ENCODE measurements around the gene NEK5. TPM values are rescaled to one million over a fixed set of nuclear protein-coding genes. Genes with fewer than 3 reads are reported as not detected.

The NEK5 gene
- total RNA-seq, 1 experiment from 2014 or later = 0.07 TPM

DNA sequence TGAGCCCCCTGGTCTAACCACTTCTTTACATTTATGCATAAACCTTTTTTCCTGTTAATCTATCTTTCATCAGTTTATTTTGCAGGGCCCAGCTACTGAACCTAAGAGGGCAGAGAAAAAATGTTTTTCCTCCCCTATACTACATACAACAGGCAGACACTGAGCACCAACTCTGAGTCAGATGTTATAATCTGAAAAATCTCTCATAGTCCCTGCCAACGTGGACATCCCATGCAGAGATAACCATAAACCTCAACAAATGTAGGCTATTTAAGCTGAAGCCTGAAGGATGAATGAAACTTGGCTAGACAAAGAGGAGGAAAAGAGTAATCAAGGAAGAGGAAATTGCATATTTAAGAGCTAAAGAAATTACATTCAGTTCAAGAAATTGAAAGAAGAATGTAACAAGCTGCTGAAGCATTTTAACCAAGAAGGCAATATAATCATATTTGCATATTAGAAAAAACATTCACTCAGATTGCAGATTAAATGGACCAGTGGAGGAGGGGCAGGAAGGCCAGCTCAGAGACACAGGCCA lies 27.9 kb upstream of the NEK5 start:
- DNase-seq = no peak
- no peaks in the 10 kb centered on the region for H3K9me3 ChIP-seq (ENCODE audit: low read length)
- no peaks in the 10 kb centered on the region for H3K79me2 ChIP-seq (ENCODE audit: low read length)
- H3K27ac ChIP-seq (ENCODE audit: low read length) = no peak overlapping the region
- POLR2A ChIA-PET (ENCODE audit: unreplicated experiment) = no interaction called here
- H3K4me1 ChIP-seq (ENCODE audit: insufficient read depth, low read length) = no peaks in the 10 kb centered on the region
- ATAC-seq = no peak
- no peak overlapping the region for H3K4me2 ChIP-seq (ENCODE audit: low read length)
- no peak overlapping the region for H3K4me3 ChIP-seq (ENCODE audit: low read length)
- H3K27me3 ChIP-seq (ENCODE audit: low read length) = no peaks in the 10 kb centered on the region
- TF ChIP-seq, protein P1, sequence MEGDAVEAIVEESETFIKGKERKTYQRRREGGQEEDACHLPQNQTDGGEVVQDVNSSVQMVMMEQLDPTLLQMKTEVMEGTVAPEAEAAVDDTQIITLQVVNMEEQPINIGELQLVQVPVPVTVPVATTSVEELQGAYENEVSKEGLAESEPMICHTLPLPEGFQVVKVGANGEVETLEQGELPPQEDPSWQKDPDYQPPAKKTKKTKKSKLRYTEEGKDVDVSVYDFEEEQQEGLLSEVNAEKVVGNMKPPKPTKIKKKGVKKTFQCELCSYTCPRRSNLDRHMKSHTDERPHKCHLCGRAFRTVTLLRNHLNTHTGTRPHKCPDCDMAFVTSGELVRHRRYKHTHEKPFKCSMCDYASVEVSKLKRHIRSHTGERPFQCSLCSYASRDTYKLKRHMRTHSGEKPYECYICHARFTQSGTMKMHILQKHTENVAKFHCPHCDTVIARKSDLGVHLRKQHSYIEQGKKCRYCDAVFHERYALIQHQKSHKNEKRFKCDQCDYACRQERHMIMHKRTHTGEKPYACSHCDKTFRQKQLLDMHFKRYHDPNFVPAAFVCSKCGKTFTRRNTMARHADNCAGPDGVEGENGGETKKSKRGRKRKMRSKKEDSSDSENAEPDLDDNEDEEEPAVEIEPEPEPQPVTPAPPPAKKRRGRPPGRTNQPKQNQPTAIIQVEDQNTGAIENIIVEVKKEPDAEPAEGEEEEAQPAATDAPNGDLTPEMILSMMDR (conservative IDR thresholded peaks at IDR 0.05; ENCODE audit: low read depth, low read length) = no peak
- no peak for TF ChIP-seq EZH2 (IDR thresholded peaks at IDR 0.05; ENCODE audit: low read length, unreplicated experiment)
- no peak for TF ChIP-seq EZH2phosphoT487 (IDR thresholded peaks at IDR 0.05; ENCODE audit: borderline replicate concordance, low read length)
- no peaks in the 10 kb centered on the region for H3K36me3 ChIP-seq (ENCODE audit: low read depth, low read length)
- BruUV-seq (replicated peaks) = no TSS peak
- intact Hi-C loops (cut with micrococcal nuclease) = no loop called here
- H3F3A ChIP-seq (ENCODE audit: low read length, unreplicated experiment) = no peaks in the 10 kb centered on the region
- no peak overlapping the region for H2AFZ ChIP-seq (ENCODE audit: low read length)
- H4K20me1 ChIP-seq (ENCODE audit: low read length) = no peaks in the 10 kb centered on the region
- CTCF ChIA-PET = no interaction called here
- H3K9me2 ChIP-seq (replicated peaks; ENCODE audit: low read length) = no peaks in the 10 kb centered on the region
- H3K9ac ChIP-seq (ENCODE audit: low read length) = no peak overlapping the region

GRCh38 chr13:52155177-52155576 lies 26.3 kb upstream of the NEK5 start:
- Histone ChIP-seq H3K79me2 (ENCODE audit: low read length) (no peaks in the 10 kb centered on the region), H3K4me2 (ENCODE audit: low read length) (no peak overlapping the region), H2AFZ (ENCODE audit: low read length) (no peak overlapping the region), H3K9me3 (ENCODE audit: low read length) (no peaks in the 10 kb centered on the region), H4K20me1 (ENCODE audit: low read length) (no peaks in the 10 kb centered on the region), H3K27ac (ENCODE audit: low read length) (no peak overlapping the region), H3K36me3 (ENCODE audit: low read depth, low read length) (no peaks in the 10 kb centered on the region), H3K9me2 (replicated peaks; ENCODE audit: low read length) (no peaks in the 10 kb centered on the region), H3K4me1 (ENCODE audit: insufficient read depth, low read length) (no peaks in the 10 kb centered on the region), H3K27me3 (ENCODE audit: low read length) (no peaks in the 10 kb centered on the region), H3K9ac (ENCODE audit: low read length) (no peak overlapping the region), H3K4me3 (ENCODE audit: low read length) (no peak overlapping the region), H3F3A (ENCODE audit: low read length, unreplicated experiment) (no peaks in the 10 kb centered on the region)
- TF ChIP-seq, protein P1 (conservative IDR thresholded peaks at IDR 0.05; ENCODE audit: low read depth, low read length) = no peak
- TF ChIP-seq EZH2 (IDR thresholded peaks at IDR 0.05; ENCODE audit: low read length, unreplicated experiment) = no peak
- no TSS peak for BruUV-seq (replicated peaks)
- ATAC-seq (no peak), DNase-seq (no peak)
- ChIA-PET CTCF (no interaction called here), POLR2A (ENCODE audit: unreplicated experiment) (no interaction called here)
- intact Hi-C loops (cut with micrococcal nuclease) = no loop called here

GRCh38 chr13:52147225-52147624 lies 18.4 kb upstream of the NEK5 start:
- CTCF ChIA-PET = no interaction called here
- TF ChIP-seq, protein P1 (conservative IDR thresholded peaks at IDR 0.05; ENCODE audit: low read depth, low read length) = no peak
- no peak for TF ChIP-seq EZH2phosphoT487 (IDR thresholded peaks at IDR 0.05; ENCODE audit: borderline replicate concordance, low read length)
- no peak for TF ChIP-seq EZH2 (IDR thresholded peaks at IDR 0.05; ENCODE audit: low read length, unreplicated experiment)
- ATAC-seq (no peak), DNase-seq (no peak)
- Histone ChIP-seq H3K9ac (ENCODE audit: low read length) (no peak overlapping the region), H3K36me3 (ENCODE audit: low read depth, low read length) (no peaks in the 10 kb centered on the region), H2AFZ (ENCODE audit: low read length) (no peak overlapping the region), H3K79me2 (ENCODE audit: low read length) (no peaks in the 10 kb centered on the region), H4K20me1 (ENCODE audit: low read length) (no peaks in the 10 kb centered on the region), H3K27ac (ENCODE audit: low read length) (no peak overlapping the region), H3F3A (ENCODE audit: low read length, unreplicated experiment) (no peaks in the 10 kb centered on the region), H3K9me2 (replicated peaks; ENCODE audit: low read length) (no peaks in the 10 kb centered on the region), H3K4me1 (ENCODE audit: insufficient read depth, low read length) (no peaks in the 10 kb centered on the region), H3K27me3 (ENCODE audit: low read length) (no peaks in the 10 kb centered on the region), H3K4me2 (ENCODE audit: low read length) (no peak overlapping the region), H3K4me3 (ENCODE audit: low read length) (no peak overlapping the region), H3K9me3 (ENCODE audit: low read length) (no peaks in the 10 kb centered on the region)
- POLR2A ChIA-PET (ENCODE audit: unreplicated experiment) = no interaction called here
- no TSS peak for BruUV-seq (replicated peaks)
- intact Hi-C loops (cut with micrococcal nuclease) = no loop called here
